Colonic mucosa (tissue), 4 donors: ENCODE data around the gene TMEM132C. TPM values are rescaled to one million over a fixed set of nuclear protein-coding genes. Genes with fewer than 3 reads are reported as not detected.

Experiments used
- DNase-seq: peaks from one replicate; pipeline ENCODE4 v3.0.0-alpha.2; 2020
- H3K27ac ChIP-seq: fragments of 200-600 bp; one replicate; pipeline ENCODE4 v1.8.0; 2021
- H3K27me3 ChIP-seq: fragments of 200-600 bp; one replicate; pipeline ENCODE4 v1.8.0; 2021
- H3K36me3 ChIP-seq: fragments of 200-600 bp; one replicate; pipeline ENCODE4 v1.8.0; 2021
- H3K4me1 ChIP-seq: fragments of 200-600 bp; one replicate; pipeline ENCODE4 v1.8.0; 2021; ENCODE audit warnings: mild to moderate bottlenecking
- H3K4me3 ChIP-seq: fragments of 200-600 bp; one replicate; pipeline ENCODE4 v1.8.0; 2021
- H3K9ac ChIP-seq, 2 donors: one replicate each; pipeline ENCODE4 v1.7.0; 2013; ENCODE audit warnings: control low read depth in 2 of 2, low read depth in 2 of 2, low read length in 2 of 2
- H3K9me3 ChIP-seq: fragments of 200-600 bp; one replicate; pipeline ENCODE4 v1.8.0; 2021
- CTCF ChIP-seq: fragments of 200-600 bp; IDR thresholded peaks from one replicate; pipeline ENCODE4 v1.8.0; 2022; ENCODE audit warnings: antibody characterized with exemption, mild to moderate bottlenecking
- intact Hi-C: fragments of 100-400 bp; cut with DNase I; formaldehyde crosslinking; loops from one replicate; pipeline ENCODE4 v1.14.1; 2022
- total RNA-seq, 2 donors: library from RNA; stranded (reverse); fragmentation: NEBNext Ultra II Directional in 1 of 2; extraction: Animal tissue kit (Norgen Biotek cat#: 25700) in 1 of 2; gene quantifications; one replicate each; pipeline ENCODE4 v1.2.1, GENCODE V29; 2021
- donor health status: healthy.
- donor health status: DM: no; HTN: no; CAD: no.
- donor health status: DM: no; HTN: no; CAD: no.

Gene TMEM132C
- total RNA-seq, 2 donors from 2014 or later, result 0.25 to 0.42 TPM

GRCh38 chr12:128307791-128308190 lies 40.8 kb downstream of the TMEM132C start:
- DNase-seq, result no peak
- H3K4me3 ChIP-seq, result no peak overlapping the region
- no peaks in the 10 kb centered on the region for H3K4me1 ChIP-seq
- no peaks in the 10 kb centered on the region for H3K36me3 ChIP-seq
- TF ChIP-seq CTCF, result no peak
- H3K27ac ChIP-seq, result no peak overlapping the region
- no peaks in the 10 kb centered on the region for H3K27me3 ChIP-seq
- no peaks in the 10 kb centered on the region for H3K9me3 ChIP-seq
- H3K9ac ChIP-seq, result no peak overlapping the region
- intact Hi-C loops, result no loop called here

- Histone ChIP-seq H3K4me3 (no peak overlapping the region), H3K27me3 (no peaks in the 10 kb centered on the region), H3K27ac (no peak overlapping the region), H3K4me1 (no peaks in the 10 kb centered on the region), H3K9me3 (no peaks in the 10 kb centered on the region), H3K36me3 (no peaks in the 10 kb centered on the region), H3K9ac (no peak overlapping the region)
- intact Hi-C loops, result no loop called here
- DNase-seq, result no peak
- TF ChIP-seq CTCF, result no peak
Measured at GRCh38 chr12:128312661-128313060, 45.7 kb downstream of the TMEM132C start.

GRCh38 chr12:128313931-128314330 lies 47.0 kb downstream of the TMEM132C start:
- DNase-seq, result no peak
- H3K27ac ChIP-seq, result no peak overlapping the region
- no peak overlapping the region for H3K4me3 ChIP-seq
- TF ChIP-seq CTCF, result no peak
- no peaks in the 10 kb centered on the region for H3K9me3 ChIP-seq
- no peaks in the 10 kb centered on the region for H3K27me3 ChIP-seq
- H3K9ac ChIP-seq, result no peak overlapping the region
- H3K36me3 ChIP-seq, result no peaks in the 10 kb centered on the region
- H3K4me1 ChIP-seq, result no peaks in the 10 kb centered on the region
- intact Hi-C loops, result no loop called here

GRCh38 chr12:128314611-128315010 lies 47.6 kb downstream of the TMEM132C start:
- Histone ChIP-seq H3K9me3 (no peaks in the 10 kb centered on the region), H3K36me3 (no peaks in the 10 kb centered on the region), H3K9ac (no peak overlapping the region), H3K4me1 (no peaks in the 10 kb centered on the region), H3K27me3 (no peaks in the 10 kb centered on the region), H3K27ac (no peak overlapping the region), H3K4me3 (no peak overlapping the region)
- no peak for TF ChIP-seq CTCF
- DNase-seq, result no peak
- intact Hi-C loops, result no loop called here

- DNase-seq, result no peak
- intact Hi-C loops, result no loop called here
- no peak overlapping the region for H3K9ac ChIP-seq
- no peaks in the 10 kb centered on the region for H3K27me3 ChIP-seq
- H3K36me3 ChIP-seq, result no peaks in the 10 kb centered on the region
- no peak overlapping the region for H3K27ac ChIP-seq
- H3K4me1 ChIP-seq, result no peaks in the 10 kb centered on the region
- no peak overlapping the region for H3K4me3 ChIP-seq
- no peaks in the 10 kb centered on the region for H3K9me3 ChIP-seq
- TF ChIP-seq CTCF, result no peak
Measured at GRCh38 chr12:128316078-128316477, 49.1 kb downstream of the TMEM132C start.
